Measurements from ENCODE around the gene HACE1.
"Not testable (repeated sequence)": the region's sequence is repeated elsewhere in the genome, so short reads cannot be mapped to it uniquely, and the experiment has no call there.

The HACE1 gene

GRCh38 chr6:104843229-104843628 lies 16.5 kb downstream of the HACE1 start:
- H3K4me3 ChIP-seq (replicated peaks; ENCODE audit: insufficient read depth, low read length) = no peak overlapping the region
- H3K27me3 ChIP-seq (ENCODE audit: insufficient read depth, poor library complexity, severe bottlenecking) = no peaks in the 10 kb centered on the region
- TF ChIP-seq REST (IDR thresholded peaks at IDR 0.05; ENCODE audit: insufficient replicate concordance, low read depth) (no peak), GABPA (IDR thresholded peaks at IDR 0.05; ENCODE audit: low read depth) (no peak), CTCF (IDR thresholded peaks at IDR 0.05; ENCODE audit: insufficient read depth, low read length) (no peak), POLR2AphosphoS5 (IDR thresholded peaks at IDR 0.05; ENCODE audit: low read depth) (no peak), SPI1 (IDR thresholded peaks at IDR 0.05; ENCODE audit: borderline replicate concordance, low read depth) (no peak)
- no peak for DNase-seq (ENCODE audit: low read depth in 1 of 2, low spot score in 1 of 2)
- H3K27ac ChIP-seq (replicated peaks) = no peak overlapping the region

- no peak for DNase-seq (ENCODE audit: low read depth in 1 of 2, low spot score in 1 of 2)
- H3K27ac ChIP-seq (replicated peaks) = no peak overlapping the region
- no peaks in the 10 kb centered on the region for H3K27me3 ChIP-seq (ENCODE audit: insufficient read depth, poor library complexity, severe bottlenecking)
- no peak overlapping the region for H3K4me3 ChIP-seq (replicated peaks; ENCODE audit: insufficient read depth, low read length)
- TF ChIP-seq POLR2AphosphoS5 (IDR thresholded peaks at IDR 0.05; ENCODE audit: low read depth) (no peak), SPI1 (IDR thresholded peaks at IDR 0.05; ENCODE audit: borderline replicate concordance, low read depth) (no peak), GABPA (IDR thresholded peaks at IDR 0.05; ENCODE audit: low read depth) (no peak), CTCF (IDR thresholded peaks at IDR 0.05; ENCODE audit: insufficient read depth, low read length) (no peak), REST (IDR thresholded peaks at IDR 0.05; ENCODE audit: insufficient replicate concordance, low read depth) (no peak)
Observed at GRCh38 chr6:104837158-104837557, 22.6 kb downstream of the HACE1 start.

- DNase-seq (ENCODE audit: low read depth in 1 of 2, low spot score in 1 of 2); H3K27me3 ChIP-seq (ENCODE audit: insufficient read depth, poor library complexity, severe bottlenecking); H3K27ac ChIP-seq (replicated peaks); H3K4me3 ChIP-seq (replicated peaks; ENCODE audit: insufficient read depth, low read length): not testable (repeated sequence)
Observed at GRCh38 chr6:104836479-104837020, 23.2 kb downstream of the HACE1 start.

GRCh38 chr6:104835782-104836181 lies 23.9 kb downstream of the HACE1 start:
- Histone ChIP-seq H3K27me3 (ENCODE audit: insufficient read depth, poor library complexity, severe bottlenecking) (no peaks in the 10 kb centered on the region), H3K4me3 (replicated peaks; ENCODE audit: insufficient read depth, low read length) (no peak overlapping the region), H3K27ac (replicated peaks) (no peak overlapping the region)
- TF ChIP-seq SPI1 (IDR thresholded peaks at IDR 0.05; ENCODE audit: borderline replicate concordance, low read depth) (no peak), GABPA (IDR thresholded peaks at IDR 0.05; ENCODE audit: low read depth) (no peak), REST (IDR thresholded peaks at IDR 0.05; ENCODE audit: insufficient replicate concordance, low read depth) (no peak)
- no peak for DNase-seq (ENCODE audit: low read depth in 1 of 2, low spot score in 1 of 2)

All from HL-60 (cell line).